OCI-LY7 (cell line): ENCODE data around the gene DBN1. TPM values are rescaled to one million over a fixed set of nuclear protein-coding genes. Genes with fewer than 3 reads are reported as not detected.

Experiments
- BruUV-seq: library from RNA; stranded (reverse); fragments of 400-500 nt; replicated peaks from 2 replicates; lab custom pipeline; 2021; lab: Mats Ljungman, UMichigan
- CTCF ChIA-PET: fragments of 300-600 bp; sonication (Branson Sonifier 250); formaldehyde crosslinking; loops from one replicate; lab custom pipeline; 2022; ENCODE audit warnings: antibody characterized with exemption; ENCODE audit not compliant: unreplicated experiment; lab: Charles Lee
- POLR2A ChIA-PET: fragments of 300-600 bp; sonication (Branson Sonifier 250); formaldehyde crosslinking; loops from one replicate; lab custom pipeline; 2022; ENCODE audit warnings: antibody characterized with exemption; lab: Charles Lee
- DNase-seq: peaks from one replicate; pipeline ENCODE4 v3.0.0-alpha.2; 2015; ENCODE audit warnings: low spot score
- H2AFZ ChIP-seq: fragments of 200-600 bp; sonication (generic), shearing (Covaris generic); 2 replicates; pipeline ENCODE4 v1.6.1; 2014; ENCODE audit warnings: mild to moderate bottlenecking, antibody characterized with exemption, low read length, moderate library complexity
- H3K27ac ChIP-seq: fragments of 200-600 bp; sonication (generic); 2 replicates; pipeline ENCODE4 v1.5.1; 2014; ENCODE audit warnings: mixed run types, low read depth, mild to moderate bottlenecking, moderate library complexity, low read length, inconsistent platforms; ENCODE audit not compliant: poor library complexity, severe bottlenecking
- H3K36me3 ChIP-seq: fragments of 200-600 bp; sonication (generic); 2 replicates; pipeline ENCODE4 v1.6.1; 2014; ENCODE audit warnings: mild to moderate bottlenecking, antibody characterized with exemption, low read length, moderate library complexity, mixed read lengths; ENCODE audit not compliant: insufficient read depth
- H3K4me1 ChIP-seq: fragments of 200-600 bp; sonication (generic); 2 replicates; pipeline ENCODE4 v1.5.1; 2014; ENCODE audit warnings: mild to moderate bottlenecking, low read length; ENCODE audit not compliant: insufficient read depth, poor library complexity, severe bottlenecking
- H3K4me2 ChIP-seq: fragments of 200-600 bp; sonication (generic); 2 replicates; pipeline ENCODE4 v1.6.1; 2014; ENCODE audit warnings: mild to moderate bottlenecking, low read length
- H3K4me3 ChIP-seq: fragments of 200-600 bp; sonication (generic); 2 replicates; pipeline ENCODE4 v1.5.1; 2014; ENCODE audit warnings: mild to moderate bottlenecking, low read depth, low read length; ENCODE audit not compliant: poor library complexity, severe bottlenecking
- H3K79me2 ChIP-seq: fragments of 200-600 bp; sonication (generic); 2 replicates; pipeline ENCODE4 v1.6.1; 2016; ENCODE audit warnings: low read depth, mild to moderate bottlenecking, low read length, moderate library complexity, mixed read lengths; ENCODE audit not compliant: insufficient read depth
- H3K9me2 ChIP-seq: fragments of 200-600 bp; sonication (generic); 2 replicates; pipeline ENCODE4 v1.6.1; 2016; ENCODE audit warnings: mild to moderate bottlenecking, low read length, mixed read lengths; ENCODE audit not compliant: insufficient read depth
- H3K9me3 ChIP-seq: fragments of 200-600 bp; sonication (generic); 2 replicates; pipeline ENCODE4 v1.6.1; 2014; ENCODE audit warnings: mild to moderate bottlenecking, mixed run types, low read length, mixed read lengths
- H4K20me1 ChIP-seq: fragments of 200-600 bp; sonication (generic); 2 replicates; pipeline ENCODE4 v1.6.1; 2014; ENCODE audit warnings: mild to moderate bottlenecking, antibody characterized with exemption, low read length, moderate library complexity, mixed read lengths; ENCODE audit not compliant: insufficient read depth
- EZH2phosphoT487 ChIP-seq: fragments of 200-600 bp; sonication (generic); IDR thresholded peaks from 2 replicates; pipeline ENCODE4 v1.6.1; 2018; ENCODE audit warnings: low read depth, borderline replicate concordance, mild to moderate bottlenecking, mixed run types, antibody characterized with exemption, low read length, moderate library complexity, mixed read lengths
- intact Hi-C: fragments of 100-400 bp; cut with micrococcal nuclease; formaldehyde crosslinking; loops from one replicate; pipeline ENCODE4 v1.10.0; 2022; ENCODE audit not compliant: unreplicated experiment
- total RNA-seq, 2 experiments: library from RNA; depleted of rRNA in 1 of 2; stranded (reverse); fragments of >200 nt in 1 of 2; shearing (Covaris generic) in 1 of 2; gene quantifications; 2 replicates each; pipeline ENCODE4 v1.2.3, GENCODE V29; 2014 to 2022
- TF ChIP-seq, protein P1 (sequence below): fragments of 200-600 bp; sonication (generic); conservative IDR thresholded peaks from 2 replicates; pipeline ENCODE4 v1.5.1; 2014; ENCODE audit warnings: mild to moderate bottlenecking, antibody characterized with exemption, low read length, moderate library complexity, mixed read lengths

The DBN1 gene
- total RNA-seq, 2 experiments from 2014 or later, result 11.7 to 22.0 TPM

DNA sequence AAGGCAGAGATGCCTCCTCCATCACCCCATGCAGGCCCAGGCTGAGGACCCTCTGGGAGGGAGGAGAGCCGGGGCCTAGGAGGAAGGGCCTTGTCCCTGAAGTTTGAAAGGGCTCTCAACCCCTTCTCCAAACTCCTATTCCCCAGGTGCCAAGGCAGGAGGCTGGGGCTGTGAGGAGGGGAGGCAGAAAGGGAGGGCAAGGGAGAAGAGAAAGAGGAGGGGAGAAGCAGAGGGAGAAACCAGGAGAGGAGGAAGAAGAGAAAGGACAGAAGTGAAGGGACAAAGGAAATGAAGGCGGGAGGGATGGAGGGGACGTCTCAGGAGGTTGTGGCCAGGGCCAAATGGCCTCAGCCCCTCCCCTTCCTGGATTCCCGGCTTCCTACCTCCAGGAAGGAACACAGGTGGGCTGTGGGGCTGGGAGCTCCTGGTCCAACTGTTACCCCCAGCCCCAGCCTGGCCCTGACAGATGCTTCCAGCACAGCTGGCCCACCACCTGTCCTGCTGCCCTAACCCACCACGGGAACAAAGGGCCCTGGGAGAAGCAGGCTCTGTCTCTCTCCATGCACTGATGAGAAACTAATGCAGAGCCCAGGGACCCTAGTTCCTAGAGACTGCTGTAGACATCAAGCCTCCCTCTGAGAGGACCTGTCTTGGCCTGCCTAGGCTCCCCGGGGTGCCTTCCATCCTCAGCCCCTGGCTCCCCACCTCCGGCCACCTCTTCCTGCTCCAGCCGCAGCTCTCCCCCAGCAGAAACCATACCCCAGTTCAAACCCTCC, 3.5 kb downstream of the DBN1 start:
- no peaks in the 10 kb centered on the region for H3K9me2 ChIP-seq
- no peak overlapping the region for H3K4me2 ChIP-seq
- no peaks in the 10 kb centered on the region for H3K79me2 ChIP-seq
- no peaks in the 10 kb centered on the region for H3K9me3 ChIP-seq
- no TSS peak for BruUV-seq
- H3K4me1 ChIP-seq, result peaks cover 10% of the 10 kb centered on the region
- intact Hi-C loops, result no loop called here
- DNase-seq, result no peak
- H4K20me1 ChIP-seq, result no peaks in the 10 kb centered on the region
- ChIA-PET POLR2A (interaction anchor here (1.4 kb wide), 1 partner anchor 15 kb away, joined by 3 read pairs; no protein-coding TSS in a partner anchor), CTCF (no interaction called here)
- no peak overlapping the region for H2AFZ ChIP-seq
- no peak overlapping the region for H3K27ac ChIP-seq
- no peaks in the 10 kb centered on the region for H3K36me3 ChIP-seq
- H3K4me3 ChIP-seq, result no peak overlapping the region
- TF ChIP-seq, protein P1, sequence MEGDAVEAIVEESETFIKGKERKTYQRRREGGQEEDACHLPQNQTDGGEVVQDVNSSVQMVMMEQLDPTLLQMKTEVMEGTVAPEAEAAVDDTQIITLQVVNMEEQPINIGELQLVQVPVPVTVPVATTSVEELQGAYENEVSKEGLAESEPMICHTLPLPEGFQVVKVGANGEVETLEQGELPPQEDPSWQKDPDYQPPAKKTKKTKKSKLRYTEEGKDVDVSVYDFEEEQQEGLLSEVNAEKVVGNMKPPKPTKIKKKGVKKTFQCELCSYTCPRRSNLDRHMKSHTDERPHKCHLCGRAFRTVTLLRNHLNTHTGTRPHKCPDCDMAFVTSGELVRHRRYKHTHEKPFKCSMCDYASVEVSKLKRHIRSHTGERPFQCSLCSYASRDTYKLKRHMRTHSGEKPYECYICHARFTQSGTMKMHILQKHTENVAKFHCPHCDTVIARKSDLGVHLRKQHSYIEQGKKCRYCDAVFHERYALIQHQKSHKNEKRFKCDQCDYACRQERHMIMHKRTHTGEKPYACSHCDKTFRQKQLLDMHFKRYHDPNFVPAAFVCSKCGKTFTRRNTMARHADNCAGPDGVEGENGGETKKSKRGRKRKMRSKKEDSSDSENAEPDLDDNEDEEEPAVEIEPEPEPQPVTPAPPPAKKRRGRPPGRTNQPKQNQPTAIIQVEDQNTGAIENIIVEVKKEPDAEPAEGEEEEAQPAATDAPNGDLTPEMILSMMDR, result no peak
- TF ChIP-seq EZH2phosphoT487, result no peak

- POLR2A ChIA-PET, result interaction anchor here (1.4 kb wide), 1 partner anchor 14 kb away, joined by 3 read pairs; no protein-coding TSS in a partner anchor
- Histone ChIP-seq H3K79me2 (no peaks in the 10 kb centered on the region), H3K4me2 (no peak overlapping the region), H3K9me3 (no peaks in the 10 kb centered on the region), H4K20me1 (no peaks in the 10 kb centered on the region), H3K27ac (no peak overlapping the region), H2AFZ (no peak overlapping the region), H3K36me3 (no peaks in the 10 kb centered on the region), H3K9me2 (no peaks in the 10 kb centered on the region), H3K4me3 (no peak overlapping the region), H3K4me1 (peaks cover 10% of the 10 kb centered on the region)
- intact Hi-C loops, result no loop called here
- TF ChIP-seq EZH2phosphoT487, result no peak
- TF ChIP-seq, protein P1, result no peak
- CTCF ChIA-PET, result no interaction called here
- DNase-seq, result no peak
- BruUV-seq, result no TSS peak
These were observed 4.5 kb downstream of the DBN1 start for GRCh38 chr5:177468685-177469628.
